HFFc6 (cell line): ENCODE measurements around the gene TFAP2B. TPM values are rescaled to one million over a fixed set of nuclear protein-coding genes. Genes with fewer than 3 reads are reported as not detected.

Source experiments
- DNase-seq: peaks from one replicate; pipeline ENCODE4 v3.0.0-alpha.2; 2018
- H3K27ac Mint-ChIP-seq: 2 replicates; pipeline ENCODE4 v1.8.0; 2020; ENCODE audit warnings: mild to moderate bottlenecking, mixed read lengths
- H3K27me3 Mint-ChIP-seq: 2 replicates; pipeline ENCODE4 v1.8.0; 2021; ENCODE audit warnings: mild to moderate bottlenecking, moderate library complexity, mixed read lengths; ENCODE audit not compliant: insufficient read depth
- H3K36me3 Mint-ChIP-seq: 2 replicates; pipeline ENCODE4 v1.8.0; 2021; ENCODE audit warnings: low read depth, mixed read lengths
- H3K4me1 Mint-ChIP-seq: 2 replicates; pipeline ENCODE4 v1.8.0; 2020; ENCODE audit warnings: low read depth, mixed read lengths
- H3K4me3 Mint-ChIP-seq: 2 replicates; pipeline ENCODE4 v1.8.0; 2020; ENCODE audit warnings: mild to moderate bottlenecking, moderate library complexity, mixed read lengths
- H3K9me3 Mint-ChIP-seq: 2 replicates; pipeline ENCODE4 v1.8.0; 2020; ENCODE audit warnings: mild to moderate bottlenecking, mixed read lengths
- long read RNA-seq: library from polyadenylated mRNA; unstranded; transcript quantifications from one replicate; pipeline ENCODE4 v2.0.0, GENCODE V29; 2019
- total RNA-seq, 6 experiments: library from RNA; stranded (reverse); fragmentation: NEBNext Ultra II Directional; extraction: Animal tissue kit (Norgen Biotek cat#: 25700); gene quantifications; 2 replicates in 1 of 6; 3 replicates in 5 of 6; pipeline ENCODE4 v1.2.3, GENCODE V29; 2021
- TF ChIP-seq, protein P1 (sequence below): fragments of 200-600 bp; sonication (generic); IDR thresholded peaks from 2 replicates; pipeline ENCODE4 v1.5.0; 2021; ENCODE audit warnings: antibody characterized with exemption, mild to moderate bottlenecking

Gene TFAP2B
- total RNA-seq = not detected
- long read RNA-seq = 0 reads

DNA sequence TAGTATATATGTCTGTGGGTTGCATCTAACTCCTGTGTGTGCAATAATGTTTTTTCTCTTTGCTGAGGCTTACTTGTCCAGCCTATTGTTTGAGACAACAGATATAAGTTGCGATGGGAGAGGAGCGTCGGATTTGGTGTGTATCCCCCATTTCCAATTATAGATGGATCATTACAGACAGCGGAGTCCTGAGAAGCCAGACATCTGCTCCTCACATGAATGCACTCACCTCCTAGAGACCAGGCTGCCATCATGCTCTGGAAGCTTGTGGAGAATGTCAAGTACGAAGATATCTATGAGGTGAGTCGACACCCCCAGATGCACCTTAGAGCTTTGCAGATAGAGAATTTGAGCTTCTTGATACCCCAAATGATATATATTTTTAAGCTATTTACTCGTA lies at the start of gene TFAP2B:
TSS of gene TFAP2B (plus strand) at position 199 of the 400 bp plus-strand sequence. CDS start at position 220, 21 bp downstream.
- H3K27ac Mint-ChIP-seq = no peak within 1 kb of the TSS
- DNase-seq = no peak
- H3K36me3 Mint-ChIP-seq = no peaks in the 10 kb centered on the region
- TF ChIP-seq, protein P1, sequence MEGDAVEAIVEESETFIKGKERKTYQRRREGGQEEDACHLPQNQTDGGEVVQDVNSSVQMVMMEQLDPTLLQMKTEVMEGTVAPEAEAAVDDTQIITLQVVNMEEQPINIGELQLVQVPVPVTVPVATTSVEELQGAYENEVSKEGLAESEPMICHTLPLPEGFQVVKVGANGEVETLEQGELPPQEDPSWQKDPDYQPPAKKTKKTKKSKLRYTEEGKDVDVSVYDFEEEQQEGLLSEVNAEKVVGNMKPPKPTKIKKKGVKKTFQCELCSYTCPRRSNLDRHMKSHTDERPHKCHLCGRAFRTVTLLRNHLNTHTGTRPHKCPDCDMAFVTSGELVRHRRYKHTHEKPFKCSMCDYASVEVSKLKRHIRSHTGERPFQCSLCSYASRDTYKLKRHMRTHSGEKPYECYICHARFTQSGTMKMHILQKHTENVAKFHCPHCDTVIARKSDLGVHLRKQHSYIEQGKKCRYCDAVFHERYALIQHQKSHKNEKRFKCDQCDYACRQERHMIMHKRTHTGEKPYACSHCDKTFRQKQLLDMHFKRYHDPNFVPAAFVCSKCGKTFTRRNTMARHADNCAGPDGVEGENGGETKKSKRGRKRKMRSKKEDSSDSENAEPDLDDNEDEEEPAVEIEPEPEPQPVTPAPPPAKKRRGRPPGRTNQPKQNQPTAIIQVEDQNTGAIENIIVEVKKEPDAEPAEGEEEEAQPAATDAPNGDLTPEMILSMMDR = no peak
- H3K4me3 Mint-ChIP-seq = no peak within 1 kb of the TSS
- no peaks in the 10 kb centered on the region for H3K9me3 Mint-ChIP-seq
- H3K4me1 Mint-ChIP-seq = peaks cover 10% of the 10 kb centered on the region
- peaks cover 48% of the 10 kb centered on the region for H3K27me3 Mint-ChIP-seq

DNA sequence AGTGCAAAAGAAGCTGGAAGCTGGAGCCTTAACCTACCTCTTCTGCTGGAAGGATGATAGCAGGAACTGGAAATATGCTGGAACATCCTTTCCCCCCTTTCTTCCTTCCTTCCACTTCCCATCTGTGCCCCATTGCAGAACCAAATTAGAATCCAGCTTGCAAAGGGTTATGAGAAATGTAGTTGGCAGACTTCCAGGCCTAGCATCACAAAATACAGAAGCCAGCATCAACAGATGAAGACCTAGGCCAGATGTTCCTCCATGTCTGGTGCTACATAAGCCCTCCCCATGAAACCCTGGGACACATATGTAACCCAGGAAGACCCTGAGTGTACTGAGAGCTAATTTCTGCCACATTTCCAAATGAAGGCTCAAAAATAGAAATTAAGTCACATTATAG lies 40.0 kb upstream of the TFAP2B start:
- Mint-ChIP-seq H3K27me3 (no peaks in the 10 kb centered on the region; the same call in 1 of the 2 replicates), H3K9me3 (peaks cover 12% of the 10 kb centered on the region), H3K27ac (no peak overlapping the region), H3K4me3 (no peak overlapping the region), H3K4me1 (no peaks in the 10 kb centered on the region), H3K36me3 (no peaks in the 10 kb centered on the region)
- DNase-seq = no peak
- TF ChIP-seq, protein P1 = no peak

DNA sequence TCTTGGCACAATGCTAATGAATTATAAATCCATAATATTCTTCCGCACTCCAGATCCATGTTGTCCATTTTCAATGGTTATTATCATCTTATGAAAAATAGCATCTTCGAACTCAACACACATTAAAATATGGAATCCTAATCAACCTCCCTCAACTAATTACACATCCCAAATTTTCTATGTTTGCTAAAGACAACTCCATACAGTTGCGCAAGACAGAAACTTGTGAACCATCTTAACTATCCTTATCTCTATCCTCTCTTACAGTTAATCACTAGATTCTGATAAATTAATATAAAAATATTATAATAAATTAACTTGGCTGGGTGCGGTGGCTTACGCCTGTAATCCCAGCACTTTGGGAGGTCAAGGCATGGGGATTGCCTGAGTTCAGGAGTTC lies 38.3 kb upstream of the TFAP2B start:
- Mint-ChIP-seq H3K4me3 (no peak overlapping the region), H3K9me3 (peaks cover 9% of the 10 kb centered on the region), H3K27ac (no peak overlapping the region), H3K4me1 (no peaks in the 10 kb centered on the region), H3K27me3 (no peaks in the 10 kb centered on the region; the same call in 1 of the 2 replicates), H3K36me3 (no peaks in the 10 kb centered on the region)
- TF ChIP-seq, protein P1 = no peak
- no peak for DNase-seq

DNA sequence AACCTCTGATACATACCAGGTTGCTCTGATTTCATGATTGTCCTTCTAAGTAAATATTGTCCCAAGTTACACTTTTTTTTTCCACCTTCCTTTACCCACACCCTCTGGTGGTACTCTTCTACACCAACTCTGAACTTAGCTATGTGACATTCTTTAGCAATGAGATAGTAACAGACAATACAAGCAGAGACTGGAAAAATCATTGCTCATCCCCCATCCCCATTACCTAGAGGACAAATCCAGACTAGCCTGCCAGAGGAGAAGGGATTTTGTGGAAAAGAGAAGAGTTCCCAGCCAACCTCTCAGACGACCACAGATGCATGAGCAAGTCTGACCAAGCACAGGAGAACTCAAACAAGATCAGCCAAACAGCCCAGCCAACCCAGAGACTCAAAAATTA lies 32.8 kb upstream of the TFAP2B start:
- H3K9me3 Mint-ChIP-seq = peaks cover 9% of the 10 kb centered on the region; the same call in 1 of the 2 replicates
- no peaks in the 10 kb centered on the region for H3K4me1 Mint-ChIP-seq
- no peak overlapping the region for H3K27ac Mint-ChIP-seq
- no peaks in the 10 kb centered on the region for H3K36me3 Mint-ChIP-seq
- no peaks in the 10 kb centered on the region; the same call in 1 of the 2 replicates for H3K27me3 Mint-ChIP-seq
- DNase-seq = no peak
- no peak overlapping the region for H3K4me3 Mint-ChIP-seq
- TF ChIP-seq, protein P1 = no peak

DNA sequence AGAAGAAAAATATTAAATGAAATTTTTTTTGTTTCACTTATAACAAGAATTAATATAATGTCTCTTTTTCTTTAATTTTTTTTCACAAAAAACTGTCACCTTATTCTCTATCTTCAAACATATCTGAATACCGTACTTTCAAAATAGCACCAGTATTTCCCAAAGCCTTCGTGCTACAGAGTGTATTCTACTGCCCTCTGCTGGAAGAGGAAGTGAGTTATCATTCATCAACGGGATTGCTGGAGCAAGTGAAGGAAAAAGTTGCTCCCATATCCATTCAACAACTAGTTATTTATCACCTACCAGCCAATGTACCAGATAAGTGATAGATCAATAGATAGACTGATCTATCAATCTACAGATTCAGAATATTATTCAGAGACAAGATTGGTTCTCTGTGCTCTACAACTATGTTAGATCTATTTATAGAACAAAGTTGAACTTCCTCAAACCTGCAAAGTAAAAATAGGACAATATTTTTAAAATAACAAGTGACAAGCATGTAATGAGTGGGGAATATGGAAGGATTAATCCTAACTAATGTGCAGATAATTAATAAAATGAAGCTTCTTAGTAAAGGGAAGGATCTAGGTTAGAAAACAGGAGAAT lies 26.7 kb upstream of the TFAP2B start:
- TF ChIP-seq, protein P1 = peak; percentile 84
- Mint-ChIP-seq H3K27me3 (no peaks in the 10 kb centered on the region; the same call in 1 of the 2 replicates), H3K4me3 (no peak overlapping the region), H3K4me1 (no peaks in the 10 kb centered on the region), H3K9me3 (no peaks in the 10 kb centered on the region), H3K36me3 (no peaks in the 10 kb centered on the region), H3K27ac (no peak overlapping the region)
- DNase-seq = peak; percentile 24
